Left cardiac atrium (tissue), 4 donors: ENCODE data around the gene ARL6IP4. TPM values are rescaled to one million over a fixed set of nuclear protein-coding genes. Genes with fewer than 3 reads are reported as not detected.
"Not testable (repeated sequence)": the region's sequence is repeated elsewhere in the genome, so short reads cannot be mapped to it uniquely, and the experiment has no call there.

Experiments used
- ATAC-seq, 2 donors: fragments of 200-7000 bp; cut with Tn5 transposase; one replicate each; pipeline ENCODE4 v1.9.1; 2020; ENCODE audit warnings: mild to moderate bottlenecking in 2 of 2, moderate library complexity in 2 of 2
- DNase-seq: peaks from one replicate; pipeline ENCODE4 v3.0.0-alpha.2; 2020
- intact Hi-C, 2 donors: fragments of 100-400 bp; cut with DNase I; formaldehyde crosslinking; loops; one replicate each; pipeline versions ENCODE4 v1.14.1 to v1.15.1; 2022 to 2023
- long read RNA-seq: library from polyadenylated mRNA; unstranded; transcript quantifications from one replicate; pipeline ENCODE4 v2.0.0, GENCODE V29; 2021
- total RNA-seq, 2 donors: library from RNA; stranded (reverse); fragmentation: NEBNext Ultra II Directional; extraction: Animal tissue kit (Norgen Biotek cat#: 25700); gene quantifications; one replicate each; pipeline ENCODE4 v1.2.1, GENCODE V29; 2021
- donor health status: DM: no; HTN: yes; CAD: no.
- donor health status: DM: no; HTN: yes; CAD: no; lungs with severe emphysema.
- donor health status: DM: yes; HTN: yes; CAD: no.
- donor health status: Dilated cardiomyopathy.

The ARL6IP4 gene
- total RNA-seq, result 100 to 1,000 TPM; 159 to 176 TPM
- long read RNA-seq, transcript ARL6IP4-201 (6 exons, 1,644 nt), result minor isoform, 5 of 51 reads
- long read RNA-seq, transcript ARL6IP4-220 (6 exons, 1,591 nt), result minor isoform, 12 of 51 reads
- long read RNA-seq, transcript ARL6IP4-210 (6 exons, 1,491 nt), result major isoform, 13 of 51 reads
- long read RNA-seq, partial matches to known transcripts, result 7 of 51 reads
- long read RNA-seq, other reads (novel, unspliced or antisense), result 12 of 51 reads

DNA sequence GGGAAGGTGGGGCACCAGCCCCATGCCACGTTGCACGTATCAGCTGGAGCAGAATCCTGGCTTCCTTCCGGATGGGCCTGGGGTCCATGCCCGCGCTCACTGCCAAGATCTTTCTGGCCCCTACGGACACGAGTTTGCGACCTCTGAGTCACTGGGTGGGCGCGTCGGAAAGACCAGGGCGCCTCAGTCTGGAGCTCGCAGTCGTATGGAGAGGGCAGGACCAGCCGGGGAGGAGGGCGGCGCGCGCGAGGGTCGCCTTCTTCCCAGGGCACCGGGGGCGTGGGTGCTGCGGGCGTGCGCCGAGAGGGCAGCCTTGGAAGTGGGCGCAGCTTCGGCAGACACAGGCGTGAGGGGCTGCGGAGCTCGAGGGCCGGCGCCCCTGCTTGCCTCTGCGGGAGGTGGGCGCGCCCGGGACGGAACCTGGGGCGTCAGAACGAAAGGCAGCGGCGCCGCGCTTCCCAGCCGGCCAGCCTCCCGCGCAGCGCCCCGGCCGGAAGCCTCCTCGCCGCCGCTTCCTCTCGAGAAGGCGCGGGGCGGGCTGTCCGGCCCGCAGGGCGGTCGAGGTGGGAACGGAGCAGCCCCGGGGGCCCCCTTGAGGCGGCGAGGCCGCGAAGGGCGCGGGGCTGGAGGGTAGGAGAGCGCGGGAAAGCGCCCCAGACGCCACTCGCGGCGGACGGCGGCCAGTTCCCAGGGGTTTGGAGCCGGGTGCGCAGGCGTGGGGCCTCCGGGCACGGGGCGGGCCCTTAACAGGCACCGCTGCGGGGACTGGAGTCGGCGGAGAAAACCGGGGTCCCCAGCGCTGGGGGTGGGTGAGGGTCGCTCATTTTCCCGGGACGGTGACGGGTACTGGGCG is at the start of gene ARL6IP4:
Gene ARL6IP4, plus strand, starts transcription at position 499 of the 853 bp plus-strand sequence. CDS start 459 bp downstream, outside the sequence.
- intact Hi-C loops, result no loop called here
- ATAC-seq (peak; percentile 80 to 83), DNase-seq (peak; percentile 79)

DNA sequence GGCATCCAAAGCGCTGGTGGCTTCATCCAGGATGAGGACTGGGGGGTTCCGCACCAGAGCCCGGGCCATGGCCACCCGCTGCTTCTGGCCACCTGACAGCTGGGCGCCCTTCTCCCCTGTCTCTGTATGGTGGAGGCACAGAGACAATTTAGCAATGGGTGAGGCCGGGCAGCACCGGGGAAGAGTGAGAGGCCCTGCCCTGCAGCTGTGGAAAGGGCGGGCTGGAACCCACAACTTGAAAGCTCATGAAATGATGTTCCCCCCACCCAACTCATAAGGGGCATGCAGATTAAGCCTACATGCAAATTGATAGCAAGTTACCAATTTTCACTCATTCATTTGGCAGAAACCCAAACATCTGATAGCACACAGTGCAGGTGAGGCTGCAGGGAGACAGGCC is 48.3 kb upstream of the ARL6IP4 start:
- intact Hi-C loops, result no loop called here
- ATAC-seq (no peak), DNase-seq (no peak)

DNA sequence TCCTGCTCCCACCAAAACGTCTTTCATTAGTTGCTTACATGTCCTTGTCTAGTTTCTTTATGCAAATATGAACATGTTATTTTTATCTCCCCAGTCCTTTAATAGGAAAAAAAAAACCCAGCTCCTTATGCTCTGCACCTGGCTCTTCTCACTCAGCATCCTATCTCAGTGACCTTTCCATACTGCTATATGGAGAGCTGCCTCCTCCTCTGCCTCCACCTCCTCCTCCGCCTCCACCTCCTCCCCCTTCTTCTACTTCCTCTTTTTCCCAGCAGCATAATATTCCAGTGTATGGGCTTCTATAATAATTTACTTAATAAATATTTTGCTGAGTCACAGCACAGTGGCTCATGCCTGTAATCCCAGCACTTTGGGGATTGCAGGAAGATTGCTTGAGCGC is 45.8 kb upstream of the ARL6IP4 start:
- intact Hi-C loops, result no loop called here
- ATAC-seq (no peak), DNase-seq (no peak)

DNA sequence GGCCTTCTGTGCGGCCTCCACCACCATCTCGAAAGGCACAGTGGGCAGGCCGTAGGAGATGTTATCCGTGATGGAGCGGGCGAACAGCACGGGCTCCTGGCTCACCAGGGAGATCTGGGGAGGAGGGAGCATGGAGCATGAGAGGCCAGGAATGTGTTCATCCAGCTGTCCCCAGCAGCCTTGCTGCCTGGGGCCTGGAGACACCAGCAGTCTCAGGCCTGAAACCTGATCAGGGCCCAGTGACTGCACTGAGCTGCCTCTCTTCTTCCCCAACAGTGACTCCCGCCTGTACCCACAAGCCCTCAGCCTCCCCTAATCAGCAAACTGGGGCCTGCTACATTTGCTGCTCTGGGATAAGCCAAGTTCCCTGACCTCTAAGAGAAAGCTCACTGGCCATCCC is 45.2 kb upstream of the ARL6IP4 start:
- intact Hi-C loops, result no loop called here
- ATAC-seq (no peak), DNase-seq (no peak)

DNA sequence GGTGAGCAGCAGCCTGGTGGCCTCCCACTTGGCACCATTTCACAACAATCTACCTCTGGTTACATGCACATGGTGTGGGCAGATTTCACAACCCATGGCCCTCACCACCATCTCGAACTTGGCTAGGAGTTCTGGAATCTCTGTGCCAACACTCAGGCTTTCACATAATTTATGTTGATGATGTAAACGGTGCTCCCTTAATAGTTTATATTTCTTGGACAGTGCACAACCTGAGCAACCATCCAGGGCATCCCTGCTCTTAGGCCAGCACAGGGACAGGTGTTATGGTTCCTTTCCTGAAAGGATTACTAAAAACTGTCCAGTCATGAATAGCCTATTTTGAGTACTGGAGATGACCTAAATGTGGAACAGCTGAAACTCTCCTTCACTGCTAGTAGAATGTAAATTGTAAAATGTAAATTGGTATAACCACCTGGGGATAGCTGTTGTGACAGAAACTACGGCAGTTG is 42.8 kb upstream of the ARL6IP4 start:
- no peak for ATAC-seq
- DNase-seq, result no peak
- intact Hi-C loops, result no loop called here

DNA sequence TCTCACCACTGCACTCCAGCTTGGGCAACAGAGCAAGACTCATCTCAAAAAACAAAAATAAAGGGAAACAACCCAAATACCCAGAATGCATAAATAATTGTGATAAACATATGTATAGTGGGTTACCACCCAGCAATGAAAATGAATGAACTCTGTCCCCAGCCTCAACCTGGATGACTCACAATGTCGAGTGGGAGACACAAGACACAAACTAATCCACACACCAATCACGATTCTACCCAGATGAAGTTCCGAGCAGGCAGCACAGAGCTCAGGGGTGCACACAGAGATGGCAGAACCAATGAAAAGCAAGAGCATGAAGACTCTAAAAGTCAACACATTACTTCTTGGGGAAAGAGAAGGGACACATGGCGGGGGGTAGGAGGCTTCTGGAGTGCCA is 41.4 kb upstream of the ARL6IP4 start:
- intact Hi-C loops, result no loop called here
- DNase-seq (no peak), ATAC-seq (no peak)

DNA sequence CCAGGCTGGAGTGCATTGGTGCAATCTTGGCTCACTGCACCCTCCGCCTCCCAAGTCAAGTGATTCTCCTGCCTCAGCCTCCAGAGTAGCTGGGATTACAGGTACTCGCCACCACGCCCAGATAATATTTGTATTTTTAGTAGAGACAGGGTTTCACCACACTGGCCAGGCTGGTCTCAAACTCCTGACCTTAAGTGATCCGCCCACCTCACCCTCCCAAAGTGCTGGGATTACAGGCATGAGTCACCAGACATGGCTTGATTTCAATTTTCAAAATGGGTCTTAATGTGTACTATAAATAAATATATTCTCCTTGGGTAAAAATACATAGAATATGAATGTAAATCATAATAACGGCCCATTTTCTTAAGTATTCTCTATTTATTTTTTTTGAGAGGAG is 39.1 kb upstream of the ARL6IP4 start:
- DNase-seq, ATAC-seq: not testable (repeated sequence)
- intact Hi-C loops, result loop anchor here in 1 of 2 donors (5.0 kb wide), 1 partner anchor 39 kb away; no protein-coding TSS in a partner anchor

DNA sequence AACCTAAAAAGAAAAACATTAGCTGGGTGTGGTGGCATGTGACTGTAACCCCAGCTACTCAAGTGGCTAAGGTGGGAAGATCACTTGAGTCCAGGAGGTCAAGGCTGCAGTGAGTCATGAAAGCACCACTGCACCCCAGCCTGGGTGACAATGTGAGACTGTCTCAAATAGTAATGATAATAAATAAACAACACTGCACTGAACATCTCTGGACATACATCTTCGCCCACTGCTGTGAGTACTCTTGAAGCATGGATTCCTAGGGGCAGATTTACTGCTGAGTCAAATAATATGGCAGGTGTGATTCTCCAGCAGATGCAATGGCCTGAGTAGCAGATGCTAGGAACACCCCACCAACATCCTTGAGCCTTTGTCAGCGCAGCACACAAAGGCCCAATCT is 37.8 kb upstream of the ARL6IP4 start:
- ATAC-seq (no peak), DNase-seq (no peak)
- intact Hi-C loops, result loop anchor here in 1 of 2 donors (5.0 kb wide), 1 partner anchor 40 kb away; no protein-coding TSS in a partner anchor

DNA sequence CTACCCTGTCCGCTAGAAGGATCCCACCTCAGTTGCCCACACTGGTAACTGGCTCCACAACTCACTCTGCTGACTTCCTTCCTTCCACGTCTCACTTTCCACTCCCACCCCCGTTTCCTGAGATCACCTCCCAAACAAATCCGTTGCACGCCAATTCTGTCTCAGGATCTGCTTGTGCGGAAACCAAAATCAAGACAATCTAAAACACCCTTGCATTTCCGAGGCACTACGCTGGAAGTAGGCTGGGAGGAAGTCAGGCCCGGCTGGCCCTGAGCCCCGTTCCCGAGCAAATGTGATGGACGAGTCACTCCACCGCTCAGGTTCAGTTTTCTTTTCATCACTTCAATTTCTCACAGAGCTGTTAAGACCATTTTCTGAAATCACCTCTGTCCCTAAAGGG is 37.3 kb upstream of the ARL6IP4 start:
- intact Hi-C loops, result loop anchor here in 1 of 2 donors (5.0 kb wide), 1 partner anchor 41 kb away; no protein-coding TSS in a partner anchor
- DNase-seq (peak; percentile 41), ATAC-seq (no peak)

DNA sequence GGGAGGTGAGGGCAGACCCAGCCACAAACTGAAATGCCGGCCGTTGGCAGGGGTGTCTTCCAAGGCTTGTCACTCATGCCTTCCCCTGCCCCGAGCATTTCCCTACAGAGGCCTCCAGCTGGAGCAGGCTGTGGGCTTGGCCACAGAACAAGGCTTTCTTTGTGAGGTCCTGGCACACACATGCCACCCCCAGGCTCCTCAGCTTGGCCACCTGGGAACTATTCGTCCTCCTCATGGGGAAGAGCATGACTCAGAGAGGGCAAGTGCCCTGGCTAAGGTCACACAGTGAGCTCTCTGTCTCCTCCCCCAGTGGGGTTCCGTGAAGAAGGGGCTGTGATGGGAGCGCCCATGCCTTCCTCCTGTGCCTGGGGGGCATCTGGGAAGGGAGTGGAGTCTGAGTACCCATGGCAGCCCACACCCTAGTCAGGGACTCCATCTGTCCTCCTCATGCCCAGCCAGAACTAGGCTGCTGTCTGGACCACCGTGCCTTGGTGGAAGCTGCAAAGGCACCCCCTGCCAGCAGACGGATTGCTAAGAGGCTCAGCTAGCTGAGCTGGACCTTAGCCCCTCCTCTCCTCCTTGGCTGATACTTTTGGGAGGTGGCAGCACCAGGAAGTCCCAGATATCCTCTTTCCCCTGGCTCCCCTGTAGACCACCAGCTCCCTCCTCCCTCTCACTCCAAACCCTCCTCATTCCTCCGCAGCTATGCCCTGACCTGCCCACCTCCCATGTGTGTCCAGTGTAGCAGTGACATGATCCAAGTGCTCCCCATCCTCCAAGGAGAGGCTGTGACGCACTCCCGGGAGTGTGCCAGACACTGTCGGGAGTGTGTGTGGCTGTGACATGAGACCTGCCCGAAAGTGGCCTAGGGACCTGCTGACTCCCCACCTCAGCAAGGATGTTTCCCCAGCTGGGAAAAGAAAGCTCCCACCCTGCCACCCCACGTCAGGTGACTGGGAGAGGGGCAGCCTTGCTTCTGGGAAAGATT is 35.6 kb upstream of the ARL6IP4 start:
- ATAC-seq (peak in 1 of 2 donors; percentile 10), DNase-seq (no peak)
- intact Hi-C loops, result loop anchor here in 1 of 2 donors (5.0 kb wide), 1 partner anchor 43 kb away; no protein-coding TSS in a partner anchor

DNA sequence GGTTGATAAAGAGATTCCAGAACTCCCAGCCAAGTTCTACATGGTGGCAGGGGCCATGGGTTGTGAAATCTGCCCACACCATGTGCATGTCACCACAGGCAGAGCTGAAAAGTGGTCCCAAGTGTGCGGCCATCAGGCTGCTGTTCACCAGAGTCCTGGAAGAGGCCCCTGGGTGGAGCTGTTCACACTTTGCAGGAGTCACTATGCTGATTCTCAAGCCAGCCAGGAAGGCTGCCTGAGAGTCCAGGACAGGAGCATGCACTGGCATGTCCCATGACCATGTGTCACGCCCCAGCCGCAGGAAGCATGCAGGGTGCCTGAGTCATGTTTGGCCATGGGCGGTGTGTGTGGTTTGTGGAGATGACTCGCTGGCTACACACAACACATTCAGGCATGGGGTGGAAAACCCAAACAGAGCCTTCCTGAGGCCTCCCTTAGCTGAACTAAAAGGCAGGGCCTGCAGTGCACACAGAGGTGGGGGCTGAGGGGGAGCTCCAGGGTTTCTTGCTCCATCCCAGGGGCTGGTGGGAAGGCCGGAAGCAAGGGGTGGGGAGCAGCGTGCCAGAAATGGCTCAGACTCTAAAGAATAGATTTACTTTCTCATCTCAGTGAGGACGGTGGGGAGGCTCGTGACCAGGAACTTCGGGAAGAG is 33.7 kb upstream of the ARL6IP4 start:
- ATAC-seq (peak; percentile 78 to 88), DNase-seq (peak; percentile 90)
- intact Hi-C loops, result no loop called here

DNA sequence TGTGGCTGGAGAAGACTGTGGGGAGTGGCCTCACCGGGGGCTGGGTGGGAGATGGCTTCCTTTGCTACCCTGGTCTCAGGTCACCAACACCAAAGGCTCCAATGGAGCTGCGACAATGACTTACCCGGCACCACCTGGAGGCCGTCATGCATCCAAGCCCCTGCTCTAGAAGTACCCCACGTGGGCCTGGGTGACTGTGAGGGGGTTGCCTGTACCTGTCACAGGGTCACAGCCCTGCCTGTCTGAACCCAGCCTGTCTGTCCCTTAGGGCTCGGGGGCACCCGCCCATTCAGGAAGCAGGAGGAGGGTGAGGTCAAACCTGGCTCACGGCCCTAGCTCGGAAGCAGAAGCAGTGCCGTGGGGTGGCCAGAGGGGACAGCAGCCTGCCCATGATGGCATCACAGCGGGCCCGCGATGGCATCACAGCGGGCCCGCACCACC is 33.1 kb upstream of the ARL6IP4 start:
- peak in 1 of 2 donors; percentile 26 for ATAC-seq
- DNase-seq, result peak; percentile 49
- intact Hi-C loops, result no loop called here

DNA sequence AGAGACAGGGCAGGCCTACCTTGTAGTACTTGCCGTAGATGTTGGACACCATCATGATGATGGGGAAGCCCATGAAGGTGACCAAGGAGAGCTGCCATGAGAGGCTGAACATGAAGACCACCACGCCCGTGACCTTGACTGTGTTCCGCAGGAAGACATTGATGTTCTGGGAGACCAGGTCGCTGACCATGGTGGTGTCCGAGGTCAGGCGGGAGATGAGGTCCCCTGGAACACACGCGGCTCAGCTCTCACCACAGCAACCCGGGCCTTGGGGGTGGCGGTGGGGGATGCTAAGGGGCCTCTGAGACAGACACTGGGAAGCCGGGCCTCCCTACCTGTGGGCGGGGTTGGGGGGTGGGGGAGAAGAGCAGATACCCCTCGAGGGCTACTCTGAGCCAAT is 31.9 kb upstream of the ARL6IP4 start:
- no peak for ATAC-seq
- no peak for DNase-seq
- intact Hi-C loops, result no loop called here

DNA sequence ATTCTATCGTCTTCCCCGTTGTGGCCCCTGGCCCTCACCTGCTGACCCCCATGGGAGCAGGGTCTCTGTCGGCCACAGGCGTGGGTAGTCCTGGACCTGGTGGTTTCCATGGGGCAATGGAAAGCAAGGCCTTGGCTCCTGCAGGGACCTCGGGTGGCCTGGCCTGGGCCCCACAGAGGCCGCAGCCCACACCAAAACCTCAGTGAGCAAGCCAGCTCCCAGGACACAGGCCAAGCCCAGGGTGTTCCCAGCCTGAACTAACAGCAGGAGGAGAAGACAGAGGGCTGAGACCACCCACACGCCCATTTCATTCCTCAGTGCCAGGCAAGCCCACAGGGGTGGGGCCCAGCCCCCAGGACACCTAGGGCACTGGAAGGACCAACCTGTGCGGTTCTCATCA is 31.1 kb upstream of the ARL6IP4 start:
- ATAC-seq (no peak), DNase-seq (no peak)
- intact Hi-C loops, result no loop called here

DNA sequence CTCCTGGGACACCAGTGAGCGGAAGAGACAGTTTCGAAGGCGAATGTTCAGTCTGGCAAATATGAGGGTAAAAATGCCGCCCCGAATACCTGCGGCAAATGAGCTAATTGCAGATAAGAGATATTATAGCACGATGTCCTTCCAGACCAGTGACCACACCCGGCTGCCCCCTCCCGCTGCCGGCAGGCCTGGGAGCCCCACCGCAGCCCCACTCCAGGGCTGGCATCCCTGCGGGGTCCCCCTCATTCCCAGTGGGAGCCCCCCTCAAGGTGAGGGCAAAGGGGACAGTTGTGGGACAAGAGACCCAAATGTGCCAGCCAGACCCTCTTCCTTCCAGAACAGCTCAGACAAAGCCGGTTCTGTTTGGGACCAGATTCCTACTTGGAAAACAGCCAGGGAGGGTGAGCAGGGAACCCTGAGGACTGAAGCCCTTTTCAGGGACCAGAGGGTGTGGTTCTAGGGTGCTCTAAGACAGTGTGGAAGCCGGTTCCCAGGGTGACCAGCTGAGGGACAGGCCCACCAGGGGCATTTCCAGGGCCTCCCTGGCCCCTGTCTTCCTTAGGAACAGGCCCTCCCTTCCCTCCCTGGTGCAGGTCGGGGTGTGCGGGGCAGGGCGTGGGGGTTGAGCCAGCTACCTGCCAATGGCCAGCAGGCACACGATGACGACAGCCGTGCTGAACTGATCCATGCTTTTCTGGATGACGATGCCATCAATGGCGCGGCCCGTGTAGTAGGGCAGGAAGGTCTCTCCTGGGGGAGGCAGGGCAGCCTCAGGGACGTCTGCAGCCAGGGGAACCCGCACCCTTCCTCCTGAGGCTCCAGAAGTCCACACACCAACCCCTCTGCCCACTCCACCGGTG is 30.4 kb upstream of the ARL6IP4 start:
- intact Hi-C loops, result loop anchor here (5.0 kb wide), 3 partner anchors 88 to 158 kb away; no protein-coding TSS in a partner anchor
- no peak for ATAC-seq
- DNase-seq, result no peak

DNA sequence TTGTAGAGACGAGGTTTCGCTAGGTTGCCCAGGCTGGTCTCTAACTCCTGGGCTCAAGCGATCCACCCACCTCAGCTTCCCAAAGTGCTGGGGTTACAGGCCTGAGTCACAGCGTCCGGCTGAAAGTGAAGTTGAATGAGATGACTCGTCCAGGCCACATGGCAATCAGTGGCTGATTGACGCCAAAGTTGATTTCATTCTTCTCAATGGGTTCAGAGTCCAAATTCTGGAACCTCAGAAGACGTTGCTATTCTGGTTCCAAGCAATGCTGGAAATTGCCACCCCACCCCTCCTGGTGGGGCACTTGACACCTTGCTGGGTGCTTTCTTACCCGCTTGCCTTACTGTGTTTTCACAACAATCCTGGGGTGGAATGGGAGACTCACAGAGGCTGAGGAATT is 29.1 kb upstream of the ARL6IP4 start:
- no peak for DNase-seq
- intact Hi-C loops, result loop anchor here (5.0 kb wide), 3 partner anchors 89 to 159 kb away; no protein-coding TSS in a partner anchor
- ATAC-seq, result no peak
